ENCODE results near the gene ZFAND2A. TPM values are rescaled to one million over a fixed set of nuclear protein-coding genes. Genes with fewer than 3 reads are reported as not detected.
"Not testable (repeated sequence)": the region's sequence is repeated elsewhere in the genome, so short reads cannot be mapped to it uniquely, and the experiment has no call there.

The ZFAND2A gene
- total RNA-seq, 1 experiment from 2014 or later = 6.3 TPM

GRCh38 chr7:1150400-1151002 is 9.5 kb downstream of the ZFAND2A start:
- Histone ChIP-seq H3K4me1 (no peaks in the 10 kb centered on the region), H3K4me3 (no peak overlapping the region), H3K27me3 (no peaks in the 10 kb centered on the region), H3K9me3 (replicated peaks) (no peaks in the 10 kb centered on the region), H3K27ac (no peak overlapping the region), H3K36me3 (0 out of 2 replicates have a peak, but pooled peaks cover 2% of the 10 kb centered on the region)
- no peak for DNase-seq

GRCh38 chr7:1149351-1149794 is 10.6 kb downstream of the ZFAND2A start:
- Histone ChIP-seq H3K4me3 (no peak overlapping the region), H3K4me1 (no peaks in the 10 kb centered on the region), H3K36me3 (0 out of 2 replicates have a peak, but pooled peaks cover 2% of the 10 kb centered on the region), H3K27ac (no peak overlapping the region), H3K27me3 (no peaks in the 10 kb centered on the region), H3K9me3 (replicated peaks) (no peaks in the 10 kb centered on the region)
- no peak for DNase-seq

- not testable (repeated sequence) for DNase-seq; H3K4me1 ChIP-seq; H3K27me3 ChIP-seq; H3K36me3 ChIP-seq; H3K27ac ChIP-seq; H3K9me3 ChIP-seq (replicated peaks); H3K4me3 ChIP-seq
Observed at GRCh38 chr7:1147873-1148272, 12.1 kb downstream of the ZFAND2A start.

- H3K27me3 ChIP-seq = no peaks in the 10 kb centered on the region
- H3K27ac ChIP-seq = no peak overlapping the region
- H3K36me3 ChIP-seq = no peaks in the 10 kb centered on the region
- DNase-seq = peak; percentile 17 to 49
- no peak overlapping the region for H3K4me3 ChIP-seq
- H3K4me1 ChIP-seq = no peaks in the 10 kb centered on the region
- no peaks in the 10 kb centered on the region for H3K9me3 ChIP-seq (replicated peaks)
Observed at GRCh38 chr7:1144269-1144771, 15.7 kb downstream of the ZFAND2A start.

GRCh38 chr7:1143031-1143430 is 17.0 kb downstream of the ZFAND2A start:
- not testable (repeated sequence) for H3K27ac ChIP-seq; H3K4me3 ChIP-seq; H3K4me1 ChIP-seq; H3K27me3 ChIP-seq; H3K36me3 ChIP-seq; DNase-seq; H3K9me3 ChIP-seq (replicated peaks)

- 0 out of 2 replicates have a peak, but pooled peaks cover 3% of the 10 kb centered on the region for H3K4me1 ChIP-seq
- no peaks in the 10 kb centered on the region for H3K9me3 ChIP-seq (replicated peaks)
- no peaks in the 10 kb centered on the region for H3K27me3 ChIP-seq
- no peak overlapping the region for H3K27ac ChIP-seq
- no peaks in the 10 kb centered on the region for H3K36me3 ChIP-seq
- no peak for DNase-seq
- H3K4me3 ChIP-seq = no peak overlapping the region
Observed at GRCh38 chr7:1142051-1142635, 17.9 kb downstream of the ZFAND2A start.

- Histone ChIP-seq H3K4me1 (0 out of 2 replicates have a peak, but pooled peaks cover 3% of the 10 kb centered on the region), H3K27ac (no peak overlapping the region), H3K27me3 (no peaks in the 10 kb centered on the region), H3K36me3 (no peaks in the 10 kb centered on the region), H3K9me3 (replicated peaks) (no peaks in the 10 kb centered on the region), H3K4me3 (no peak overlapping the region)
- no peak for DNase-seq
Observed at GRCh38 chr7:1141651-1142050, 18.3 kb downstream of the ZFAND2A start.

GRCh38 chr7:1140476-1141104 is 19.4 kb downstream of the ZFAND2A start:
- Histone ChIP-seq H3K27me3 (no peaks in the 10 kb centered on the region), H3K9me3 (replicated peaks) (no peaks in the 10 kb centered on the region), H3K27ac (no peak overlapping the region), H3K36me3 (no peaks in the 10 kb centered on the region), H3K4me3 (no peak overlapping the region), H3K4me1 (0 out of 2 replicates have a peak, but pooled peaks cover 3% of the 10 kb centered on the region)
- no peak for DNase-seq

GRCh38 chr7:1137517-1138167 is 22.4 kb downstream of the ZFAND2A start:
- no peaks in the 10 kb centered on the region for H3K9me3 ChIP-seq (replicated peaks)
- no peaks in the 10 kb centered on the region for H3K27me3 ChIP-seq
- H3K27ac ChIP-seq = no peak overlapping the region
- H3K4me1 ChIP-seq = 0 out of 2 replicates have a peak, but pooled peaks cover 3% of the 10 kb centered on the region
- H3K4me3 ChIP-seq = peak overlapping the region; percentile 64
- DNase-seq = no peak
- no peaks in the 10 kb centered on the region for H3K36me3 ChIP-seq

GRCh38 chr7:1136841-1137516 is 23.0 kb downstream of the ZFAND2A start:
- Histone ChIP-seq H3K4me3 (peak overlapping the region; percentile 64), H3K4me1 (0 out of 2 replicates have a peak, but pooled peaks cover 3% of the 10 kb centered on the region), H3K36me3 (no peaks in the 10 kb centered on the region), H3K27me3 (no peaks in the 10 kb centered on the region), H3K27ac (no peak overlapping the region), H3K9me3 (replicated peaks) (no peaks in the 10 kb centered on the region)
- DNase-seq = peak in 1 of 2 experiments; percentile 24

GRCh38 chr7:1134951-1135350 is 25.0 kb downstream of the ZFAND2A start:
- H3K27me3 ChIP-seq = no peaks in the 10 kb centered on the region
- H3K27ac ChIP-seq = no peak overlapping the region
- no peak for DNase-seq
- H3K36me3 ChIP-seq = no peaks in the 10 kb centered on the region
- H3K4me3 ChIP-seq = no peak overlapping the region
- no peaks in the 10 kb centered on the region for H3K9me3 ChIP-seq (replicated peaks)
- H3K4me1 ChIP-seq = 0 out of 2 replicates have a peak, but pooled peaks cover 3% of the 10 kb centered on the region

- Histone ChIP-seq H3K27ac (no peak overlapping the region), H3K9me3 (replicated peaks) (no peaks in the 10 kb centered on the region), H3K36me3 (no peaks in the 10 kb centered on the region), H3K4me1 (no peaks in the 10 kb centered on the region), H3K27me3 (no peaks in the 10 kb centered on the region), H3K4me3 (no peak overlapping the region)
- DNase-seq = no peak
Observed at GRCh38 chr7:1131471-1132265, 28.3 kb downstream of the ZFAND2A start.

GRCh38 chr7:1130021-1130990 is 29.7 kb downstream of the ZFAND2A start:
- Histone ChIP-seq H3K27ac (no peak overlapping the region), H3K9me3 (replicated peaks) (no peaks in the 10 kb centered on the region), H3K4me3 (no peak overlapping the region), H3K36me3 (no peaks in the 10 kb centered on the region), H3K4me1 (no peaks in the 10 kb centered on the region), H3K27me3 (no peaks in the 10 kb centered on the region)
- DNase-seq = no peak
